KMS-11 (cell line): Measurements from ENCODE around the gene ATF7IP2.
"Not testable (repeated sequence)": the region's sequence is repeated elsewhere in the genome, so short reads cannot be mapped to it uniquely, and the experiment has no call there.

ENCODE experiments used
- H2AFZ ChIP-seq: fragments of 200-600 bp; sonication (generic); 2 replicates; pipeline ENCODE4 v1.6.1; 2016; ENCODE audit warnings: antibody characterized with exemption, mixed run types, low read depth
- H3K27ac ChIP-seq: fragments of 200-600 bp; sonication (generic); 2 replicates; pipeline ENCODE4 v1.6.1; 2016; ENCODE audit warnings: mild to moderate bottlenecking, mixed run types
- H3K27me3 ChIP-seq: fragments of 200-600 bp; sonication (generic); 2 replicates; pipeline ENCODE4 v1.6.1; 2017; ENCODE audit warnings: mild to moderate bottlenecking, low read depth, mixed run types, moderate library complexity; ENCODE audit not compliant: insufficient read depth
- H3K36me3 ChIP-seq: fragments of 200-600 bp; sonication (generic); 2 replicates; pipeline ENCODE4 v1.6.1; 2017; ENCODE audit warnings: mild to moderate bottlenecking, mixed run types; ENCODE audit not compliant: insufficient read depth
- H3K4me1 ChIP-seq: fragments of 200-600 bp; sonication (generic); 2 replicates; pipeline ENCODE4 v1.6.1; 2016; ENCODE audit warnings: mild to moderate bottlenecking, low read depth, mixed run types; ENCODE audit not compliant: poor library complexity, severe bottlenecking
- H3K4me2 ChIP-seq: fragments of 200-600 bp; sonication (generic); 2 replicates; pipeline ENCODE4 v1.7.0; 2016; ENCODE audit warnings: mild to moderate bottlenecking, mixed run types
- H3K4me3 ChIP-seq: fragments of 200-600 bp; sonication (generic); IDR thresholded peaks from 2 replicates; pipeline ENCODE4 v1.6.1; 2017; ENCODE audit warnings: low read depth, low read length, mixed read lengths; ENCODE audit not compliant: insufficient read depth
- H3K79me2 ChIP-seq: fragments of 200-600 bp; sonication (generic); 2 replicates; pipeline ENCODE4 v1.6.1; 2016; ENCODE audit warnings: low read depth, mixed run types; ENCODE audit not compliant: insufficient read depth
- H3K9ac ChIP-seq: fragments of 200-600 bp; sonication (generic); 2 replicates; pipeline ENCODE4 v1.6.1; 2016; ENCODE audit warnings: mild to moderate bottlenecking, mixed run types
- H4K20me1 ChIP-seq: fragments of 200-600 bp; sonication (generic); 2 replicates; pipeline ENCODE4 v1.6.1; 2016; ENCODE audit warnings: mild to moderate bottlenecking, mixed run types; ENCODE audit not compliant: insufficient read depth
- CTCF ChIP-seq: fragments of 200-600 bp; sonication (generic); conservative IDR thresholded peaks from 2 replicates; pipeline ENCODE4 v1.6.1; 2017; ENCODE audit warnings: low read depth, mild to moderate bottlenecking, antibody characterized with exemption, low read length, moderate library complexity, mixed read lengths

Gene ATF7IP2

GRCh38 chr16:10391339-10391738 is 5.5 kb downstream of the ATF7IP2 start:
- no peak for TF ChIP-seq CTCF
- Histone ChIP-seq H4K20me1 (no peaks in the 10 kb centered on the region), H3K9ac (no peak overlapping the region), H2AFZ (no peak overlapping the region), H3K4me1 (no peaks in the 10 kb centered on the region), H3K27me3 (no peaks in the 10 kb centered on the region), H3K4me3 (no peak overlapping the region), H3K36me3 (no peaks in the 10 kb centered on the region), H3K4me2 (no peak overlapping the region), H3K27ac (no peak overlapping the region), H3K79me2 (no peaks in the 10 kb centered on the region)

GRCh38 chr16:10402975-10403374 is 17.1 kb downstream of the ATF7IP2 start:
- Histone ChIP-seq H3K4me1 (no peaks in the 10 kb centered on the region), H3K27me3 (no peaks in the 10 kb centered on the region)

GRCh38 chr16:10405386-10405939 is 19.6 kb downstream of the ATF7IP2 start:
- H4K20me1 ChIP-seq, result no peaks in the 10 kb centered on the region
- H3K36me3 ChIP-seq, result no peaks in the 10 kb centered on the region
- no peaks in the 10 kb centered on the region for H3K79me2 ChIP-seq
- H3K4me3 ChIP-seq, result no peak overlapping the region
- no peak overlapping the region for H2AFZ ChIP-seq
- no peak overlapping the region for H3K9ac ChIP-seq
- no peak overlapping the region for H3K27ac ChIP-seq
- H3K4me1 ChIP-seq, result no peaks in the 10 kb centered on the region
- H3K27me3 ChIP-seq, result no peaks in the 10 kb centered on the region
- H3K4me2 ChIP-seq, result no peak overlapping the region
- no peak for TF ChIP-seq CTCF

More at GRCh38 chr16:10402975-10403374, 17.1 kb downstream of the ATF7IP2 start:
- H3K36me3 ChIP-seq, result no peaks in the 10 kb centered on the region
- no peak overlapping the region for H2AFZ ChIP-seq
- H3K79me2 ChIP-seq, result no peaks in the 10 kb centered on the region
- H3K9ac ChIP-seq, result no peak overlapping the region
- H4K20me1 ChIP-seq, result no peaks in the 10 kb centered on the region
- H3K4me3 ChIP-seq, result no peak overlapping the region
- H3K4me2 ChIP-seq, result no peak overlapping the region
- TF ChIP-seq CTCF, result no peak
- H3K27ac ChIP-seq, result no peak overlapping the region

- Histone ChIP-seq H3K27ac (no peak overlapping the region), H3K27me3 (no peaks in the 10 kb centered on the region), H3K4me3 (no peak overlapping the region), H3K36me3 (no peaks in the 10 kb centered on the region), H3K4me1 (no peaks in the 10 kb centered on the region), H3K79me2 (no peaks in the 10 kb centered on the region), H2AFZ (no peak overlapping the region), H3K4me2 (no peak overlapping the region), H4K20me1 (no peaks in the 10 kb centered on the region), H3K9ac (no peak overlapping the region)
- TF ChIP-seq CTCF, result no peak
These were observed 23.0 kb downstream of the ATF7IP2 start for GRCh38 chr16:10408824-10409381.

- not testable (repeated sequence) for H3K4me1 ChIP-seq, H3K9ac ChIP-seq, H3K79me2 ChIP-seq, H2AFZ ChIP-seq, H3K4me2 ChIP-seq, H4K20me1 ChIP-seq, H3K36me3 ChIP-seq, H3K27me3 ChIP-seq, H3K4me3 ChIP-seq, H3K27ac ChIP-seq
These were observed 23.9 kb downstream of the ATF7IP2 start for GRCh38 chr16:10409713-10410112.
